GM21825 (cell line): ENCODE data around the gene KIF5C.
A peak's percentile ranks its signal among the peaks of the same experiment; 100 is the strongest.

Source experiments
- ATAC-seq: cut with Tn5 transposase; IDR thresholded peaks from one replicate; pipeline ENCODE4 v1.9.1; 2021; ENCODE audit warnings: mild to moderate bottlenecking, moderate library complexity; ENCODE audit not compliant: unreplicated experiment

KIF5C gene

GRCh38 chr2:149009576-149010461 lies 134.8 kb downstream of the KIF5C start:
- no peak for ATAC-seq

GRCh38 chr2:149012545-149012944 lies 137.5 kb downstream of the KIF5C start:
- no peak for ATAC-seq

- no peak for ATAC-seq
These were observed 140.5 kb downstream of the KIF5C start for GRCh38 chr2:149015501-149015900.

- ATAC-seq: no peak
These were observed 141.0 kb downstream of the KIF5C start for GRCh38 chr2:149015926-149016563.

- no peak for ATAC-seq
These were observed 142.3 kb downstream of the KIF5C start for GRCh38 chr2:149017116-149017985.

GRCh38 chr2:149018981-149019380 lies 144.0 kb downstream of the KIF5C start:
- no peak for ATAC-seq

- no peak for ATAC-seq
These were observed 144.7 kb downstream of the KIF5C start for GRCh38 chr2:149019768-149020167.

- peak; percentile 32 for ATAC-seq
These were observed 145.4 kb downstream of the KIF5C start for GRCh38 chr2:149020432-149020851.

- ATAC-seq: peak; percentile 66
These were observed 146.3 kb downstream of the KIF5C start for GRCh38 chr2:149021271-149021719.

- peak; percentile 69 for ATAC-seq
These were observed 146.7 kb downstream of the KIF5C start for GRCh38 chr2:149021761-149022160.

- ATAC-seq: no peak
These were observed 148.1 kb downstream of the KIF5C start for GRCh38 chr2:149023091-149023490.

- ATAC-seq: no peak
These were observed 152.7 kb downstream of the KIF5C start for GRCh38 chr2:149027590-149028250.

- ATAC-seq: no peak
These were observed 153.3 kb downstream of the KIF5C start for GRCh38 chr2:149028377-149028776.

- no peak for ATAC-seq
These were observed 153.9 kb downstream of the KIF5C start for GRCh38 chr2:149028891-149029290.

- ATAC-seq: no peak
These were observed 154.4 kb downstream of the KIF5C start for GRCh38 chr2:149029307-149029965.

GRCh38 chr2:149031396-149031795 lies 156.4 kb downstream of the KIF5C start:
- no peak for ATAC-seq

GRCh38 chr2:149033716-149034115 lies 158.7 kb downstream of the KIF5C start:
- no peak for ATAC-seq

- ATAC-seq: no peak
These were observed 159.4 kb downstream of the KIF5C start for GRCh38 chr2:149034406-149034805.

- ATAC-seq: no peak
These were observed 161.7 kb downstream of the KIF5C start for GRCh38 chr2:149036507-149037293.
